Psoas muscle (tissue), 8 donors: ENCODE measurements around the gene IFIH1. TPM values are rescaled to one million over a fixed set of nuclear protein-coding genes. Genes with fewer than 3 reads are reported as not detected.

ENCODE experiments used
- ATAC-seq, 4 donors: fragments of 200-7000 bp; cut with Tn5 transposase; one replicate each; pipeline ENCODE4 v1.9.1; 2020; ENCODE audit warnings: moderate library complexity in 3 of 4, mild to moderate bottlenecking in 2 of 4
- DNase-seq, 2 donors: peaks; one replicate each; pipeline ENCODE4 v3.0.0-alpha.2; 2020
- H3K27ac ChIP-seq: fragments of 200-600 bp; one replicate; pipeline ENCODE4 v1.8.0; 2022
- H3K27me3 ChIP-seq, 3 donors: fragments of 200-600 bp in 1 of 3; one replicate each; pipeline versions ENCODE4 v1.6.1 to v1.8.0; 2013 to 2022; ENCODE audit warnings: low read length in 2 of 3, mild to moderate bottlenecking in 2 of 3, moderate library complexity in 1 of 3; ENCODE audit not compliant: insufficient read depth in 3 of 3
- H3K36me3 ChIP-seq, 2 donors: fragments of 200-600 bp in 1 of 2; one replicate each; pipeline versions ENCODE4 v1.6.1 to v1.8.0; 2013 to 2022; ENCODE audit warnings: low read depth in 1 of 2, mild to moderate bottlenecking in 1 of 2, moderate library complexity in 1 of 2; ENCODE audit not compliant: insufficient read depth in 1 of 2
- H3K4me1 ChIP-seq: fragments of 200-600 bp; one replicate; pipeline ENCODE4 v1.8.0; 2022
- H3K4me3 ChIP-seq: fragments of 200-600 bp; one replicate; pipeline ENCODE4 v1.8.0; 2022; ENCODE audit warnings: mild to moderate bottlenecking
- H3K9me3 ChIP-seq: fragments of 200-600 bp; one replicate; pipeline ENCODE4 v1.8.0; 2022
- WGBS, 3 donors: extraction: QIAGEN DNeasy Blood & Tissue Kit; methylation state at CpG; one replicate each; pipeline versions ENCODE4 v1.1.6 to v1.1.7; 2013; 5-methylcytosine and 5-hydroxymethylcytosine counted together
- intact Hi-C, 2 donors: fragments of 100-400 bp; cut with DNase I; formaldehyde crosslinking; loops; one replicate each; pipeline versions ENCODE4 v1.11.0 to v1.14.2; 2022
- long read RNA-seq, 2 donors: library from polyadenylated mRNA; unstranded; transcript quantifications; one replicate each; pipeline ENCODE4 v2.0.0, GENCODE V29; 2021
- polyA plus RNA-seq, 3 donors: library from polyadenylated mRNA; stranded (reverse); fragments of 200-250 nt; gene quantifications; one replicate each; pipeline ENCODE4 v1.2.3, GENCODE V29; 2013
- total RNA-seq, 4 donors: library from RNA; stranded (reverse); fragmentation: NEBNext Ultra II Directional in 2 of 4; extraction: Animal tissue kit (Norgen Biotek cat#: 25700) in 2 of 4; gene quantifications; one replicate each; pipeline versions ENCODE4 v1.2.1 to v1.2.4, GENCODE V29; 2021 to 2023
- TF ChIP-seq, protein P1 (sequence below): fragments of 200-600 bp; IDR thresholded peaks from one replicate; pipeline ENCODE4 v1.8.0; 2022; ENCODE audit warnings: antibody characterized with exemption
- donor health status: healthy with polysubstance abuse.
- donor health status: DM: no; HTN: no; CAD: no; lungs with moderate emphysema.
- donor health status: Bipolar disorder and iron deficiency.
- donor health status: healthy.
- donor health status: DM: yes; HTN: yes; CAD: no.
- donor health status: DM: no; HTN: no; CAD: no.
- donor health status: DM: no; HTN: no; CAD: no.
- donor health status: DM: yes; HTN: yes; CAD: no.

The IFIH1 gene
- total RNA-seq (1 to 10 TPM; 1.3 to 3.6 (median 2.6) TPM), polyA plus RNA-seq (1 to 10 TPM in 2 of 3 donors, under 1 TPM in 1; 0.98 to 1.8 (median 1.5) TPM)
- long read RNA-seq, donor 1, partial matches to known transcripts = 1 of 1 reads
- long read RNA-seq, donor 1, other reads (novel, unspliced or antisense) = 0 of 1 reads
- long read RNA-seq, donor 2 = 0 reads

DNA sequence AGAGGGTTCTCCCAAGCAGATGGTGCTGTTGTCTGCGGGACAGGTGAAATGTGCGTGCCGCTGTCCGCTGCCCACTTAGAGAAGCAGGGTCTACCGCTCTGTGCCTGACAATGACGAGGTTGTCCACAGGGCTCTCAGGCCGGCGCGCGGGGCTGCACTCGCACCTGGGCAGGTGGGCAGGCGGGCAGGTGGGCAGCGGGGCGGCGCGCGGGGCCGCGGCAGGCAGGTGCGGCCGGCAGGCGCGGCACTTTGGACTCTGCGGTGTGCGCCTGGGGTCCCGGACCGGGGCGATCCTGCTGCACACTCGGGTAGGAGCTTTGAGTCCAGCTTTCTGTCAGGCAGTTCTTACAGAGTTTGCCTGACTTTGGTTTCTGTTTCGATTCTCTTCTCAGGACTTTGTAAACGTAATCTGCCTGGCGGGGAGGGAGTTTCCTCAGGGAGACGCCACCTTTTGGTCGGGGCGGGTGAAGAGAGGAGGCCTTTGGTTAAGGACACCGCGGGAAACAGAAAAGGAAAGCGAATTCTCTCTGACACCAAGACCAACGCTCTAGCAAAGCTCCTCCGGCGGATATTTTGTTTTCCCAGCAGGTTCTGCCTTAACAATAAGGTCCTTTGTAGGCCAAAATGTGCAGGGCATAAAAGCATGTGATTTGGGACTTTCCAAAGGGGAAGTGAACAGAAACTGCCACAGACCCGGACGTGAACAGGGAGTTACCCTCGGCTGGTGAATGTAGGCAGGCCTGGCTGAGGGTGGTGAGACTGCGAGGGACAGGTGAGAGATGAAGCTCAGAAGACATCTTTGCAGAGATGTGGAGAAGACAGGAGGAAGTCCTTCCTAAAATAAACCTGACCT lies at the start of gene IFIH1:
Gene IFIH1, minus strand, starts transcription at position 357 of the 853 bp plus-strand sequence. CDS start 377 bp downstream, outside the sequence.
- TF ChIP-seq, protein P1, sequence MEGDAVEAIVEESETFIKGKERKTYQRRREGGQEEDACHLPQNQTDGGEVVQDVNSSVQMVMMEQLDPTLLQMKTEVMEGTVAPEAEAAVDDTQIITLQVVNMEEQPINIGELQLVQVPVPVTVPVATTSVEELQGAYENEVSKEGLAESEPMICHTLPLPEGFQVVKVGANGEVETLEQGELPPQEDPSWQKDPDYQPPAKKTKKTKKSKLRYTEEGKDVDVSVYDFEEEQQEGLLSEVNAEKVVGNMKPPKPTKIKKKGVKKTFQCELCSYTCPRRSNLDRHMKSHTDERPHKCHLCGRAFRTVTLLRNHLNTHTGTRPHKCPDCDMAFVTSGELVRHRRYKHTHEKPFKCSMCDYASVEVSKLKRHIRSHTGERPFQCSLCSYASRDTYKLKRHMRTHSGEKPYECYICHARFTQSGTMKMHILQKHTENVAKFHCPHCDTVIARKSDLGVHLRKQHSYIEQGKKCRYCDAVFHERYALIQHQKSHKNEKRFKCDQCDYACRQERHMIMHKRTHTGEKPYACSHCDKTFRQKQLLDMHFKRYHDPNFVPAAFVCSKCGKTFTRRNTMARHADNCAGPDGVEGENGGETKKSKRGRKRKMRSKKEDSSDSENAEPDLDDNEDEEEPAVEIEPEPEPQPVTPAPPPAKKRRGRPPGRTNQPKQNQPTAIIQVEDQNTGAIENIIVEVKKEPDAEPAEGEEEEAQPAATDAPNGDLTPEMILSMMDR = peak; percentile 28
- H3K27ac ChIP-seq = peak within 1 kb of the TSS; percentile 77
- H3K4me1 ChIP-seq = no peaks in the 10 kb centered on the region
- intact Hi-C loops = no loop called here
- DNase-seq (peak; percentile 67 to 81), ATAC-seq (peak; percentile 76 to 95 (median 91))
- no peaks in the 10 kb centered on the region for H3K27me3 ChIP-seq
- peak within 1 kb of the TSS; percentile 79 for H3K4me3 ChIP-seq
- WGBS, 3 donors = 1 to 2% (median 1%) methylated on average over 33 to 45 of the region's 45 CpGs
- no peaks in the 10 kb centered on the region for H3K36me3 ChIP-seq
- no peaks in the 10 kb centered on the region for H3K9me3 ChIP-seq

DNA sequence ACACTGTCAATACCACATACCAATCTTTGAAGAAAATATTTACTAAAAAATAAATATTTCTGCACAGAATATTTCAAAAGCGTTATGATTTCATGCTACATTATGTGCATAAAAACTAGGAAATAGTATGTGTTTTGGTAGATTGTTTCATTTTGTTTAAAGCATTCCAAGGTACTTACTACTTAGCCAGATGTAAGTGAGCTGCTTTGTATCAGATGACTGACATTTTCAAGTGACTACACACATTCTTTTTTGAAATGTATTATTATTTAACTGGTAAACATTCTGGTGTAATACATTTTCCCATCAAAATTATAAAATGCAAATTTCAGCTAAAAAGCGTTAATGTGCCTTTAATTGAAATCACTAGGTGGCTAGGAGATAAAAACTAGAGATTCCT lies 46.9 kb upstream of the IFIH1 start:
- ATAC-seq = no peak

DNA sequence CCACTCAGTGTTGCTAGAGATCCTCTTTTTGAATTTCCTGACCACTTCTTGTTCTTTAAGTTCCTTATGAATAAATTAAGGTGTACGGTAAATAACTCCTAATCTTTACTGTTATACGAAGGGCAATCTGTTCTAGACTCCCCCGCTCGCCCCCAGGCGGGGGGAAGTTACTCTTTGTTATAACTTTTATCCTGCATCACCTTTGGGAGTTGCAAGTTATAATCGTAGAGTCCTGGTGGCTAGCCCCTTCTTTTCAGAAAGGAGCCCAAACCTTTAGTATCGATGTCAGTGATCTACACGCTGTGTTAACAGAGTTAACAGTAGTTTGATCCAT lies 26.1 kb upstream of the IFIH1 start:
- ATAC-seq = no peak
- Histone ChIP-seq H3K9me3 (no peaks in the 10 kb centered on the region), H3K4me3 (peak overlapping the region; percentile 79), H3K27ac (no peak overlapping the region), H3K27me3 (no peaks in the 10 kb centered on the region), H3K36me3 (no peaks in the 10 kb centered on the region), H3K4me1 (peaks cover 4% of the 10 kb centered on the region)
- WGBS, 3 donors = 7 to 9% (median 8%) methylated on average over 8 of the region's 8 CpGs
- DNase-seq = no peak
- TF ChIP-seq, protein P1 = no peak
- intact Hi-C loops = no loop called here

More for the DNA sequence above, 46.9 kb upstream of the IFIH1 start:
- Histone ChIP-seq H3K4me1 (no peaks in the 10 kb centered on the region), H3K27ac (no peak overlapping the region), H3K36me3 (no peaks in the 10 kb centered on the region), H3K27me3 (no peaks in the 10 kb centered on the region), H3K9me3 (no peaks in the 10 kb centered on the region), H3K4me3 (no peak overlapping the region)
- TF ChIP-seq, protein P1 = no peak
- intact Hi-C loops = no loop called here
- no peak for DNase-seq
- 66 to 71% (median 70%) methylated on average over 2 of the region's 2 CpGs for WGBS, 3 donors

DNA sequence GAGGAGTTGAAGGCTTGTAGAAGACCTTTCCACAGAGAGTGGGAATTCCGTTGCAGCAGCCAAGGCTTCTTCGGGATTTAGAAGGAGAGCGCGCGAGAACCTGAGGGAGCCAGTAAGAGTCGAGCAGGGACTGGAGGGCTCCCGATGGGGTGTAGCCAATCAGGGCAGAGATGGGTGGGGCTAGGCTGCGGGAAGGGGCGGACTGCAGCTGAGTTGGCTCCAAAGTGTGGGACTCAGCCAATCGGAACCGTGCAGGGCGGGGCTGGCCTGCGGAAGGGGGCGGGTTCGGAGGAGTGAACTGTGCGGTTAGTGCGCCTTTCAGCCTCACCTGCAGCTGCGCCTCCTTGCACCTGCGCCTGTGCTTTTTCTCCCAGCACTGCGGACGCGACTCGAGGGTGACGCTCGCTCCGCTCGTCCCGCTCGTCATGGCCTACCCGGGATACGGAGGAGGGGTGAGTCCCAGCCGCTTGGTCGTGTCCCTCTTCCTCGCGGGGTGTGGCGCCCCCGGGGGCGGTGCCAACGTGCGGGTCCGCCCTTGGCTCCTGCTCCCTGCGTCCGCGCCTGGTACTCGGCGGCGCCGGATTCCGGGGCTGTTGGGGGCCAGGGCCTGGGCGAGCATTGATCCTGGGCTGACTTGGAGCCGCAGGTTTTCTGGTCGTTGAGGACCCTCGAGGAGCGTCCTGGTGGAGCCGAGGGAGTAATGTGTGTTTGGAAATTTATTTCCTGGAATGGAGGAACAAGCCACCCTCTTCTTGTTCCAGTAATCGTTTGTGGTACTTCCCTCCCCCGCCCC lies 25.5 kb upstream of the IFIH1 start, which contains the start of gene GCA:
Gene GCA, plus strand, starts transcription at position 309 of the 793 bp plus-strand sequence. Its CDS starts 117 bp downstream, at position 426.
- Histone ChIP-seq H3K27me3 (no peaks in the 10 kb centered on the region), H3K4me3 (peak within 1 kb of the TSS; percentile 79), H3K4me1 (peaks cover 4% of the 10 kb centered on the region), H3K36me3 (no peaks in the 10 kb centered on the region), H3K27ac (peak within 1 kb of the TSS; percentile 28), H3K9me3 (no peaks in the 10 kb centered on the region)
- 0% methylated on average over 54 to 57 of the region's 57 CpGs for WGBS, 3 donors
- ATAC-seq = peak; percentile 100
- intact Hi-C loops = no loop called here
- TF ChIP-seq, protein P1 = no peak
- DNase-seq = peak; percentile 95 to 97
